Ammon's horn (tissue), 1 donor: ENCODE results near the gene UBA52.

Source experiments
- DNase-seq: peaks from one replicate; pipeline ENCODE4 v3.0.0-alpha.2; 2016; ENCODE audit warnings: low spot score

The UBA52 gene

DNA sequence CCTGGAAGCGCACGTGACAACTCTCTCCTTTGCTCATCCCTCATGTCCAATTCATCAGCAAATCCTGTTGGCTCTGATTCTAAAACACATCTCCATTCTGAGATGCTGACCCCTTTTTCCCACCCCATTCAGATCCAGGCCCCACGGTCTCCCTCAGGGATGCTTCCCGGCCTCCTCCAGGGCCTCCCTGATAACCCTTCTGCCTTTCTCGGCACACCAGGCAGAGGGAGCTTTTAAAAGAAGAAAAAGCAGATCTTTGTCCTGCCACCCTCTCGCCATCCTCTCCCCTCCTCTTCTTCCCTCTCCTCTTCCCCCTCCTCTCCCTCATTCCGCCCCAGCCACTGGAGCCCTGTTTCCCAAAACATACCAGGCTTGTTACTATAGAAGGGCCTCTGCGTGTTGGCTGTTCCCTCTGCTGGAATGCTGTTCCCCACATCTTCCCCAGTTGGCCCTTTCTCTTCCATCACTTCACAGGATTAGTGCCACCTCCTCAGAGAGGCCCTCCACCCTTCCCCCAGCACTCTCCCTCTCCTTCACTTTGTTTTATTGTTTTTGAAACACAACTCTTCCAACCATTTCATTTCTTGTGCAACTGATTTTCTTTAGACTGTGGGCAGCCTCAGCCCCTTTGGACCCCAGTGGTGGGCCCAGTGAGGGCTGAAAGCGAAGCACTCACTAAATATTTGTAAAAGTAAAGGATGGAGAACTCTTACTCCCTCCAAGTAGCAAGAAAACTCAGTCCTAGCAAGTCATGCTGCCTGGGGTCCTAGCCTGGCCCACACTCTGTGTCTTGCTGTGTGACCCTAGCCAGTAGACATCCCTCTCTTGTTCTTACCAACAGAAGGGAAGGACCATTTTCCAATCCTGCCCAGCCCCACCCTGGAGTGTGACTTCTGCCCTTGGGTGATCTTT lies 37.4 kb downstream of the UBA52 start:
- no peak for DNase-seq

DNA sequence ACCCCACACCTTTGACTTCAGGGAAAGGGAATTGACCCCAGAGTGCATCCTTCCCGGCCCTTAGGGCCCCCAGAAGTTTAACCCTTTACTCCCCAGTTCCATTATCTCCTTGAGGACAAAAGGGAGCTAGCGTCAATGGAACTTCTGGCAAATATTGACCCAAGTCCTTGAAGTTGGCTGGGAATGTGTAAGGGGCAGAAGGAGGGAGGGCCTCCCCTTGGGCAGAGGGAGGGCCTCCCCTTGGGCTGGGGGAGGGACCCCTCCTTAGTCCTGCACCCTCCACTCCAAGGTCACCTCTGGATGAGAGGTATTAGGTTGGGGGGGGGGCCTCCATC lies 38.0 kb downstream of the UBA52 start:
- no peak for DNase-seq

DNA sequence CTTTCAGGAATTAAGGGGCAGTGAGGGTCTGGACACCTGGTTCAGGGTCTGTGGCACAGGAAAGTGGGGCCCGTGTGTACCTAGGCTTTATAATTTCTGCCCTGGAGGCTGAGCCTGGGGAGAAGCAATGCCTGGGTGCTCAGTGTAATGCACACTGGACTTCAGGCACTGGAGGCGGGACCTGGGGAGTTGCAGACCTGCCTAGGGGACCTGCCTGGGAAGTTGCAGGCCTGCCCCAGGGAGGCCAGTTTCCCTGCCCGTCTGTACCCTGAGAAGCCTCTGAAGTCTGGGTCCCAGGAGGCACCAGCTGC lies 38.5 kb downstream of the UBA52 start:
- no peak for DNase-seq

DNA sequence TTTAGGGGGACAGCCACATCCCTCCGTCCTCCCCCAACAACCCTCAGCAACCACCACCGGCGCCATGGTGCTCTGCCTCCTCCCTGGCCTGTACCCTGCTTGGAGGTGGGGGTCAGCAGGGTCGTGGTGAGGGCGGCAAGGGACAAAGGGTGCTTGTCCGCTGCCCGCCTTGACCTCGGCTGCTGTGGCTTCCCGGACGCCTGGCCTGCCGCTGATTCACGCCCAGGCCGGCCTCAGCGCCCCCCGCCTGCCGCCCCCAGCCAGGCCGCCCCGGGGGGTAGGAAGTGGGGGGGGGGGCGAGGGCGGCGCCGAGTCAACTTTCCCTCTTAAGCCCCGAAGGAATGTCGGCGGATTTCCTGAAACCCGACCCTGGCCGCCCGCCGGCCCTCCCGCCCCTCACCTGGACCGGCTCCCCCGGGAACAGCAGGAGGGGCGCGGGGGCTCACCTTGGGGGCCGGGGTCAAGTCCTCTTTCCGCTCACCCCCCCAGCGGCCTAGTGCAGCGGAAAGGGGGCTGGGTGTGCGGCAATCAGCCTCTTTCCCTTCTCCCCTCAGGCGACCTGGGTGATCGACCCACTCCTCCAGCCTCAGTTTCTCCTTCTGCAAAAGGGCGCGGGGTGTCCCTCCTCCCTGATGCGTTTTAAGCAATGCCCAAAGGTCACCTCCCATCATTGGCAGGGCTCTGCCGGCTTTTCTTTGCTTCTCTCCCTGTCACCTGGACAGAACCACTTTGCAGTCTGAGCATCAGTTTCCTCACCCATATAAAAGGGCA lies 39.1 kb downstream of the UBA52 start:
- no peak for DNase-seq

DNA sequence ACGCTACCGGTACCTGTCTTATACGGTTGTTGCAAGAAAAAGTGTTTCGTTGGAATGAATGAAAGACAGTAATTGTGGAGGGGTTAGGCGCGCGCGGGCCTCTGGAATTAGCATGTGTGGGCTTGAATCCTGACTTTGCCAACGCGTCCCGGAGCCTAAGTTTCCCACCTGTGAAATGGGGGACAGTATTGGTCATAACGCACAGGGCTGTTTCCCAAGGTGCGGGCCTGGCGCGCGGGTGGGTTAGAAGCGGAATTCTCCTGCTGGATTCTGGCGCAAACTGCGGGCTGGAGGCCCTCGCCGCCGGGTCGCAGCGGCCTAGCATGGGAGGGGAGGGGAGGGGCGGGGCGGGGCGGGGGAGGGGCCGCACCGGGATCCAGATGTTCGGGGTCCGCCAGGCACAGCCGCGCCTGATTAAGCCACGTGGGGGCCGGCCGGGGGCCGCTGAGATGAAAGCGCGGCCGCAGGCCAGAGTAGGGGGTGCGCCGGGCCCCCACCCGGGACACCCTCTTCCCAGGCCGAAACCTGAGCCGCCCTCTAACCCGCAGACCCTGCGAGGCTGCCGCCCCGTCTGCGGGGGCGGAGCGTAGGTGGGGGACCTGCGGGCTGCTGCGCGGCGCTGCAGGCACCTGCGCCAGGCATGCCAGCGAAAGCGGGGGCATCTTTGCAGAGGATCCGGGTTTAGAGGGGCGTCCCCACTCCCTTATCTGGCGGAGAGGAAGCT lies 39.8 kb downstream of the UBA52 start:
- DNase-seq, result no peak

DNA sequence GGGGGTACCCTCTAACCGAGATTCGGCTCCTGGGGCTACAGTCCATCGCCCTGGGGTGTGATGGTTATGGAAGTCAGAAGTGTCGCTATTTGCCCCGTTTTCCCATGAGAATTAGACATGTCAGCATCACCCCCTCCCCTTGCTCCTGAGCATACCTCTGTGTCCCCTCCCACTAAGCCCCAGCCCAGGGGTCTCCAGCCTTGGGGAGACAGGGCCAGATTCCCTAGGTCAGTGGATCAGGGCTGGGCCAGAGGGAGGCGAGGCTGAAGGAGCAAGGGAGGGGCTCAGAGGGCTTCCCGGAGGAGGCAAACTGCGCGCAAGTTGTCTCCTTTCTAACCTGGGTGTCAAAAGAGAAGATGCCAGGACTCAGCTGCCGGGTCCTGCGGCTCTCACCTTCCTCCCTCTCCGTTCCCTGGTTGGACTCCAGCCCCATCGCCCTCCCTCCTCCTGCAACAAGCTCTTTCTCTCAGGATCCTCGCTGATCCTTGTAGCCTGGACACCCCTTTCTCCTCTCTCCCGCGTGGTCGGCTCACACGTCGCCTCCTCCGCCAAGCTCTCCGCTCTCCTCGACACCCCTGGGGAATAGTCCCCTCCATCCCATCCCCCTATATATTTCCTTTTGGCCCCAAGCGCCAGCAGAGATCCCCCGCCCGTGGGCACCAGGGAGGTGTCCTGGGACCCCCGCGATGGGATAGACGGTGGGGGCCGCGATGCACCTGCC lies 40.6 kb downstream of the UBA52 start:
- no peak for DNase-seq

DNA sequence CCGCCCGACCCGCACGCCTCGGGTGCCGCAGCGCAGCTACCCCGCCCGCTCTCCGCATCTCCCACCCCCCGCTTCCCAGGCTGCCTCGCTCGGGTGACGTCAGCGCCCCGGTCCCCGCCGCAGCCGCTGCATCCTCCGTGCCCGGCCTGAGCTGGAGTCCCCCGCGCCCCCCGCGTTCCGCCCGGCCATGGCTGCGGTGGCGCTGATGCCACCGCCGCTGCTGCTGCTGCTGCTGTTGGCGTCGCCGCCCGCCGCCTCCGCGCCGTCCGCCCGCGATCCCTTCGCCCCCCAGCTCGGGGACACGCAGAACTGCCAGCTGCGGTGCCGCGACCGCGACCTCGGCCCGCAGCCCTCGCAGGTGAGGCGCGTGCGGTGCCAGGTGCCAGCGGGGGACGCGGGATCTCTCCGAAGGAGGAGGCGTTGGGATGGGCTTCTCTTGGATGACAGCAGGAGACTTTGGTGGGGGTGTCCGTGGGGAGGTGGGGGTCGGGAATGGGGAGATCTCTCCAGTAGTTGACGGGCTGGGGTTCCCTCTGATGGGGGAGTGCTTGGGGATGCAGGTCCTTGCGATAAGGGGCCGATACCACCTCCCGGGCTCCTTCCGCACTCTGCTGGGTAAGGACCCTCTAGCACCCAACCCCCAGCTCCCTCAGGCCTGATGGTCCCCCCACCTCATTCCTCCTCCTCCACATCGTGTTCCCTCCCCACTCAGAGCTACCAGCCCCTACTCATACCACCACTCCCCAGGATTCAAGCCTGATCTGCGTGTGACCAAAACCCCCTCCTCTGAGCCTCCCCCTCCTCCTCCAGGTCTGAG lies 41.3 kb downstream of the UBA52 start, which contains the start of gene TMEM59L:
TMEM59L (plus strand) TSS at position 99 of the 817 bp plus-strand sequence; CDS start at position 188, 89 bp downstream.
- peak; percentile 68 for DNase-seq

DNA sequence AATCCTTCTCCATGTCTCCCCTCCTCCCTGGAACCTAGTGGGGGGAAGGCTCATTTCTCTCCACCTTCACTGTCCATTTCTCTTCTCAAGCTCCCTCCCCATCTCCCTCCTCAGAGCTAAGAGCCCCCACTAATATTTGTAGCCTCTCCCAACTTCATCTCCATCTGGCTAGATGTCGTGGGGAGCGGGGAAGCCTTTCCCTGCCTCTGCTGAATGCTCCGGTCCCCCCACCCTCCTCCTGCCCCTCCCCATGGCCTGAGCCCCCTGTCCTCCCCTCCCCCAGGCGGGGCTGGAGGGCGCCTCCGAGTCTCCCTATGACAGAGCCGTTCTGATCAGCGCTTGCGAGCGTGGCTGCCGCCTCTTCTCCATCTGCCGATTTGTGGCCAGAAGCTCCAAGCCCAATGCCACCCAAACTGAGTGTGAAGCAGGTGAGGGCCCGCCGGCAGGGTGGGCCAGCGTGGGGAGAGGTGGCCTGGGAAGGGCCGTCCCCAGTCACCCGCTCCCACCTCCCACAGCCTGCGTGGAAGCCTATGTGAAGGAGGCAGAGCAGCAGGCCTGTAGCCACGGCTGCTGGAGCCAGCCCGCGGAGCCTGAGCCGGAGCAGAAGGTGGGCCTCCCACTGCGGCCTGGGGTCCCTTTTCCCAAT lies 42.1 kb downstream of the UBA52 start:
- no peak for DNase-seq

DNA sequence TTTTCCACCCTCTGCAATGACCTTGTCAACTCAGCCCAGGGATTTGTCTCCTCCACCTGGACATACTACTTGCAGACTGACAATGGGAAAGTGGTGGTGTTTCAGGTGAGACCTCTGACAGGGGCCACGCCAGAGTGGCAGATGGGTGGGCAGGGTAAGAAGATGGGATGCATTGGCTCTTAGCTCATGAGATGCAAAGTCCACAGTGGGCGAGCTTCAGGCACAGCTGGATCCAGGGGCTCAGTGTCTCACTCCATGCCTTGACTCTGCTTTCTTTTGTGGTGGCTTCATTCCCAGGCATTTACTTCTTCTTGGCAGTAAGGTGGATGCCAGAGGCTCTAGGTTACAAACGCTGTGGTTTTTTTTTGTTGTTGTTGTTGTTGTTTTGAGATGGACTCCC lies 44.4 kb downstream of the UBA52 start:
- no peak for DNase-seq

DNA sequence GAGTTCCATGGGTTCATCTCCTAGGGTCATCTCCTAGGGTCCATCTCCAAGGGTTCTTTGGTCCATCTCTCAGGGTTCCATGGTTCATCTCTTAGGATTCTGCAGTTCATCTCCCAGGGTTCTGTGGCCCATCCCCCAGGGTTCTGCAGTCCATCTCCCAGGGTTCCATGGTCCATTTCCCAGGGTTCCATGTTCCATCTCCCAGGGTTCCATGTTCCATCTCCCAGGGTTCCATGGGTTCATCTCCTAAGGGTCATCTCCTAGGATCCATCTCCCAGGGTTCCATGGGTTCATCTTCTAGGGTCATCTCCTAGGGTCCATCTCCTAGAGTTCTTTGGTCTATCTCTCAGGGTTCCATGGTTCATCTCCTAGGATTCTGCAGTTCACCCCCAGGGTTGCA lies 45.9 kb downstream of the UBA52 start:
- DNase-seq, result no peak

DNA sequence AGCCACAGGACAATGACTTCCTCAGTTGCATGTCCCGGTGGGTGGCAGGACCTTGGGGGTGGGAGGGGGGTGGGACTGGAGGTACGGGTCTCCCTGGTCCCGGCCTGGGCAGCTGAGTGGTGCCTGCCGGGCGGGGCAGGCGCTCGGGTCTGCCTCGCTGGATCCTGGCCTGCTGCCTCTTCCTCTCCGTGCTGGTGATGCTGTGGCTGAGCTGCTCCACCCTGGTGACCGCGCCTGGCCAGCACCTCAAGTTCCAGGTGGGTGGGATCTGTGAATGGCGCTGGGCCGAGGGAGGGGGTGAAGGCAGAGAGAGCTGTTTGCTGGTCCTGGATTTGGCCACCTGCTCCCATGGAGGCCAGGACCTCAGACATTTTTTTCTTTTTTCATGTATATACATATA lies 46.6 kb downstream of the UBA52 start:
- DNase-seq, result no peak

DNA sequence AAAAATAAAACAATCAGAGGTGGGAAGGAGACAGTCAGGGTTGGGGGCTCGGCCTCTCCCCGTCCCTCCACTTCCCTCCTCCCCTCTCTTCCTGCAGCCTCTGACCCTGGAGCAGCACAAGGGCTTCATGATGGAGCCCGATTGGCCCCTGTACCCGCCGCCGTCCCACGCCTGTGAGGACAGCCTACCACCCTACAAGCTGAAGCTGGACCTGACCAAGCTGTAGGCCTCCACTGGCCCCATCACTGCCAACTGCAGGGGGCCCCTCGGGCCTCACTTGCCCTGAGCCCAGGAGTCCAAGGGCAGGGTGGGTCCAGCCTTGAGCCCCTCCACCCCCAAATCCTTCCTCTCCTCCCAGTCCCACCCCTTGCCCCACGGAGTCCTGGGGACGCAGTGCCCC lies 48.7 kb downstream of the UBA52 start:
- DNase-seq, result no peak

DNA sequence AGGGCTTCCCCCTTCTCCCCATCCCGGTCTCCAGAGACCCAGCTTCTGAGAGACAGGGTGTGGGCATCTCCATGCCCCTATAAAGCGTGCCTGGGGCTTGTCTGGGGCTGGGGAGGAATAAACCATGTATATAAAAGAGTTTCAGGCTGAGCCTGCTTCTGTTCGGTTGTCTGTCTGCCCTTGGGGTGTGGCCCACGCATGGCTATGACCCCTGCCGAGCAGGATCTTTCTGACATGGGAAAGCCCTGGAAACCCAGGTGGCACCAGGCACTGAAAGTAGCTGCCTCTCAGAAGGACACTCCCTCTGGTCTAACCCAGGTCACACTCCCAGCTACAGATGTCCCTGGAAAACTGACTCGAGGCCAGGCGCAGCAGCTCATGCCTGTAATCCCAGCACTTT lies 49.2 kb downstream of the UBA52 start:
- DNase-seq, result no peak

DNA sequence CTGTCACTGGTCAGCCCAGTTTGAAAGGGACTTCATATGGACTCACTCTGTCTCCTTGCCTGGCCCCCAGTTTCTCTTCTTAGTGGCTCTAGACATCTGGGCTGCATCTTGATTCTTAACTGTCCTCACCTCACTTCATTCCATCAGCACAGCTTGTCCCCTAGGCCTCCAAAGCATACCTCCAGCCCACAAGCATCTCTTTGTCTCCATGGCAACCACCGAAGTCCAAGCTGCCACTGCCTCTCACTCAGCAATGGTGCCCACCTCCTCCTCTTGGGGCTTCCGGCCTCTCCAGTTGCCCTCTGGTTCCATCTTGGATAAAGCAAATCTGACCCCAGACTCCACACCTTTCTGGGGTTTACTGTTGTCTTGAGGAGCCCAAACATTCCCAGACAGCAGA lies 55.2 kb downstream of the UBA52 start:
- DNase-seq, result no peak
